ENCODE data around the gene MCU.

MCU gene

GRCh38 chr10:72800000-72800740 lies 108.2 kb downstream of the MCU start:
- TF ChIP-seq CTCF (IDR thresholded peaks at IDR 0.05; ENCODE audit: low read length, missing control alignments), result no peak
- peak; percentile 46 for DNase-seq (ENCODE audit: low read depth)
- H3K4me3 ChIP-seq (replicated peaks; ENCODE audit: low read depth, low read length), result no peak overlapping the region

- no peak for DNase-seq (ENCODE audit: low read depth)
- no peak for TF ChIP-seq CTCF (IDR thresholded peaks at IDR 0.05; ENCODE audit: low read length, missing control alignments)
- H3K4me3 ChIP-seq (replicated peaks; ENCODE audit: low read depth, low read length), result no peak overlapping the region
Observed at GRCh38 chr10:72800741-72801092, 108.8 kb downstream of the MCU start.

GRCh38 chr10:72801263-72801868 lies 109.4 kb downstream of the MCU start:
- H3K4me3 ChIP-seq (replicated peaks; ENCODE audit: low read depth, low read length), result no peak overlapping the region
- TF ChIP-seq CTCF (IDR thresholded peaks at IDR 0.05; ENCODE audit: low read length, missing control alignments), result no peak
- DNase-seq (ENCODE audit: low read depth), result no peak

- TF ChIP-seq CTCF (IDR thresholded peaks at IDR 0.05; ENCODE audit: low read length, missing control alignments), result no peak
- peak overlapping the region; percentile 51 for H3K4me3 ChIP-seq (replicated peaks; ENCODE audit: low read depth, low read length)
- peak; percentile 38 for DNase-seq (ENCODE audit: low read depth)
Observed at GRCh38 chr10:72802332-72802731, 110.4 kb downstream of the MCU start.

- no peak for TF ChIP-seq CTCF (IDR thresholded peaks at IDR 0.05; ENCODE audit: low read length, missing control alignments)
- DNase-seq (ENCODE audit: low read depth), result peak; percentile 69
- H3K4me3 ChIP-seq (replicated peaks; ENCODE audit: low read depth, low read length), result peak overlapping the region; percentile 51
Observed at GRCh38 chr10:72802763-72803505, 111.0 kb downstream of the MCU start.

- no peak overlapping the region for H3K4me3 ChIP-seq (replicated peaks; ENCODE audit: low read depth, low read length)
- DNase-seq (ENCODE audit: low read depth), result no peak
- TF ChIP-seq CTCF (IDR thresholded peaks at IDR 0.05; ENCODE audit: low read length, missing control alignments), result no peak
Observed at GRCh38 chr10:72808001-72808400, 116.1 kb downstream of the MCU start.

Measured in fibroblast of pulmonary artery (primary cell).